Spleen (tissue), 7 donors: ENCODE measurements around the gene UBE2I.

Source experiments
- CTCF ChIP-seq, 11 experiments: fragments of 200-600 bp in 7 of 11; fragments of 450-650 bp in 4 of 11; sonication (generic) in 4 of 11; IDR thresholded peaks in 8 of 11; conservative IDR thresholded peaks in 3 of 11; 1 replicate in 7 of 11; 2 replicates in 4 of 11; pipeline versions ENCODE4 v1.4.0 to v1.8.0; 2016 to 2021; ENCODE audit warnings: antibody characterized with exemption in 11 of 11, inconsistent platforms in 4 of 11, mild to moderate bottlenecking in 1 of 11
- POLR2A ChIP-seq, 3 donors: fragments of 450-650 bp; IDR thresholded peaks; one replicate each; pipeline ENCODE4 v1.5.1; 2017; ENCODE audit warnings: antibody characterized with exemption in 3 of 3, mild to moderate bottlenecking in 1 of 3
- donor health status: DM: no; HTN: no; CAD: no; lungs with moderate emphysema.
- donor health status: DM: no; HTN: no; CAD: no.
- donor health status: DM: no; HTN: no; CAD: no.

- no peak for TF ChIP-seq CTCF (IDR thresholded peaks at IDR 0.05 in 8 of 11, conservative IDR thresholded peaks at IDR 0.05 in 3 of 11)
- no peak for TF ChIP-seq POLR2A (IDR thresholded peaks at IDR 0.05)
Observed at GRCh38 chr16:1331712-1332617, 22.5 kb downstream of the UBE2I start.
